Caco-2 (cell line): ENCODE data around the gene NUP62CL. TPM values are rescaled to one million over a fixed set of nuclear protein-coding genes. Genes with fewer than 3 reads are reported as not detected.

Source experiments
- Bru-seq: library from RNA; stranded (reverse); fragments of 400-500 nt; gene quantifications from one replicate; lab custom pipeline; 2021; lab: Mats Ljungman, UMichigan
- BruChase-seq, 2 experiments: library from RNA; stranded (reverse); fragments of 400-500 nt; gene quantifications; one replicate each; lab custom pipeline; 2021; lab: Mats Ljungman, UMichigan
- BruUV-seq: library from RNA; stranded (reverse); fragments of 400-500 nt; replicated peaks from 2 replicates; lab custom pipeline; 2021; lab: Mats Ljungman, UMichigan
- CTCF ChIA-PET: fragments of 300-600 bp; sonication (Branson Sonifier 250); formaldehyde crosslinking; loops from one replicate; lab custom pipeline; 2022; ENCODE audit warnings: antibody characterized with exemption; lab: Charles Lee
- POLR2A ChIA-PET: fragments of 300-600 bp; sonication (Branson Sonifier 250); formaldehyde crosslinking; loops from one replicate; lab custom pipeline; 2022; ENCODE audit warnings: antibody characterized with exemption; lab: Charles Lee
- DNase-seq, 2 experiments: peaks; one replicate each; pipeline versions ENCODE4 v3.0.0 to v3.0.0-alpha.2; 2020 to 2022
- H3K27me3 ChIP-seq: replicated peaks from 2 replicates; pipeline ENCODE4 v1.6.0; 2011; ENCODE audit warnings: low read length; ENCODE audit not compliant: control insufficient read depth, insufficient read depth
- H3K36me3 ChIP-seq: 2 replicates; pipeline ENCODE4 v1.5.1; 2011; ENCODE audit warnings: low read length; ENCODE audit not compliant: control insufficient read depth, insufficient read depth
- H3K4me1 ChIP-seq: fragments of 250-450 bp; sonication (Bioruptor Pico); 2 replicates; pipeline ENCODE4 v1.5.1; 2020; ENCODE audit warnings: mild to moderate bottlenecking
- H3K4me3 ChIP-seq: 2 replicates; pipeline ENCODE4 v1.5.1; 2011; ENCODE audit warnings: low read depth, mild to moderate bottlenecking, control low read depth, low read length
- H3K9me3 ChIP-seq: fragments of 250-450 bp; sonication (Bioruptor Pico); 2 replicates; pipeline ENCODE4 v1.5.1; 2020; ENCODE audit warnings: mild to moderate bottlenecking, moderate library complexity
- H3K27ac Mint-ChIP-seq: one replicate; pipeline ENCODE4 v1.8.0; 2022; ENCODE audit warnings: mixed read lengths; ENCODE audit not compliant: unreplicated experiment
- H3K27me3 Mint-ChIP-seq: one replicate; pipeline ENCODE4 v1.8.0; 2022; ENCODE audit warnings: mixed read lengths; ENCODE audit not compliant: insufficient read depth, unreplicated experiment
- H3K36me3 Mint-ChIP-seq: one replicate; pipeline ENCODE4 v1.8.0; 2022; ENCODE audit warnings: mild to moderate bottlenecking, mixed read lengths; ENCODE audit not compliant: insufficient read depth, unreplicated experiment
- H3K4me1 Mint-ChIP-seq: one replicate; pipeline ENCODE4 v1.8.0; 2022; ENCODE audit warnings: low read depth, mixed read lengths; ENCODE audit not compliant: unreplicated experiment
- H3K4me3 Mint-ChIP-seq: one replicate; pipeline ENCODE4 v1.8.0; 2022; ENCODE audit warnings: mild to moderate bottlenecking, moderate library complexity, mixed read lengths; ENCODE audit not compliant: unreplicated experiment
- H3K9me3 Mint-ChIP-seq: one replicate; pipeline ENCODE4 v1.8.0; 2022; ENCODE audit warnings: mixed read lengths; ENCODE audit not compliant: unreplicated experiment
- CTCF ChIP-seq, 2 experiments: fragments of 200-600 bp in 1 of 2; IDR thresholded peaks; 1 replicate in 1 of 2; 2 replicates in 1 of 2; pipeline versions ENCODE4 v1.5.1 to v1.8.0; 2011 to 2022; ENCODE audit warnings: antibody characterized with exemption in 1 of 2, control low read depth in 1 of 2, inconsistent platforms in 1 of 2, low read depth in 1 of 2, low read length in 1 of 2, mild to moderate bottlenecking in 1 of 2, moderate library complexity in 1 of 2; ENCODE audit not compliant: insufficient read depth in 1 of 2, severe bottlenecking in 1 of 2, unreplicated experiment in 1 of 2
- intact Hi-C: fragments of 100-400 bp; cut with micrococcal nuclease; formaldehyde crosslinking; loops from one replicate; pipeline ENCODE4 v1.10.0; 2022; ENCODE audit not compliant: unreplicated experiment
- long read RNA-seq: library from polyadenylated mRNA; stranded (forward); transcript quantifications from one replicate; pipeline ENCODE4 v2.0.0, GENCODE V29; 2022
- total RNA-seq: library from RNA; stranded (reverse); gene quantifications from 2 replicates; pipeline ENCODE4 v1.2.3, GENCODE V29; 2022

The NUP62CL gene
- total RNA-seq: 1.00 and 1.5 TPM in 2 replicates
- Bru-seq, nascent RNA: percentile 26 among the genes with signal in this experiment
- percentile 28 among the genes with signal in this experiment for BruChase-seq, experiment 1, labeled RNA remaining after a 2-hour chase
- BruChase-seq, experiment 2, labeled RNA remaining after a 6-hour chase: percentile 24 among the genes with signal in this experiment
- long read RNA-seq, partial matches to known transcripts: 0 of 3 reads
- long read RNA-seq, other reads (novel, unspliced or antisense): 3 of 3 reads

DNA sequence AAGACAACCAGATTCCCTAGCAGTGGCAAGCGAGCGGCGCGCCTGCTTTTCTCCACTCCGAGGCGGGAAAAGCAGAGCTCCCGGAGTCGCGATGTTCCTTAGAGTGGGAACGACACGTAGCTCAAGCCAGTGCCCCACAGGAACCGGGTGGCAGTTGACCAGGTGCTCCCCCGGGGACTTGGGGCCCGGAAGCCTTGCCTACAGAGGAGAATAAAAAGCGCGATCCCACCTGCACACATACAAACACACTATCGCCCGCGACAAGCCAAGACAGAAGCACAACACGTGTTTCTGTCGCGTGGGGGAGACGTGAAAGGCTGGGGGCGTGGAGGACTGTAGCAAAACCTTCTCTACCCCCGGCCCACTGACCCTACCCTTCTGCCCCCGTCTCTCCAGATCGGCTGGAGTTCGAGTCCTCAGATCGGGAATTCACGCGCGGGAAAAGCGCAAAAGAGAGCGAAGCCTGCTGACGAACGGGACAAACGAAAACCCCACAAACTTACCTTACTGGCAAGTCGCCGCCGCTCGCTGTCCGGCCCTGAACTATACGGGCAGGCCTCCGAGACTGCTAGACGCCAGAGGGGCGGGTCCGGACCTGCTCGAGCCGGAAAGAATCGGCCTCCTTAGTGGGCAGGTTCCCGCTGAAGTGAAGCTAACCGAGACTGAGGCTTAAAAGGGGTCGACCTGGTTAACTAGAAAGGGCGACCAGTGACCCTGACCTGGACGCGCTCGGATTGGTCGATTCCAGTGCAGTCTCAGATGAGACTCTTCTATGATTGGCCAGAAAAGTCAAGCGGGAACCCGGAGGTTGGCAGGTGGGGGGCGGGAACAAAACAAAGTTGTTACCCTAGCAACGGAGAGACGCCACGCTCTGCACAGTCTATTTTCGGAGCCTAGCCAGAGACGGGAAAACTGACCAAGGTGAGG, at the start of gene NUP62CL, which contains the start of gene DNAAF6:
TSS of gene NUP62CL (minus strand) at position 664 of the 927 bp plus-strand sequence. CDS start 31,287 bp downstream, outside the sequence.
TSS of gene DNAAF6 (plus strand) at position 842 of the 927 bp plus-strand sequence. CDS start 6,265 bp downstream, outside the sequence.
- H3K4me3 Mint-ChIP-seq: peak within 1 kb of the TSS; percentile 77
- DNase-seq: peak; percentile 83 to 88
- Histone ChIP-seq H3K4me1 (no peaks in the 10 kb centered on the region), H3K27me3 (no peaks in the 10 kb centered on the region), H3K36me3 (no peaks in the 10 kb centered on the region), H3K9me3 (no peaks in the 10 kb centered on the region), H3K4me3 (peak within 1 kb of the TSS; percentile 62)
- H3K27me3 Mint-ChIP-seq: no peaks in the 10 kb centered on the region
- H3K9me3 Mint-ChIP-seq: no peaks in the 10 kb centered on the region
- intact Hi-C loops: loop anchor here (10.0 kb wide), 2 partner anchors 91 to 211 kb away; partner anchors contain the start of gene RBM41
- TF ChIP-seq CTCF (IDR thresholded peaks at IDR 0.05; ENCODE audit: insufficient read depth in 1 of 2, low read depth in 1 of 2, low read length in 1 of 2, severe bottlenecking in 1 of 2, unreplicated experiment in 1 of 2): no peak
- POLR2A ChIA-PET: no interaction called here
- no peaks in the 10 kb centered on the region for H3K4me1 Mint-ChIP-seq
- H3K36me3 Mint-ChIP-seq: peaks cover 13% of the 10 kb centered on the region
- H3K27ac Mint-ChIP-seq: peak within 1 kb of the TSS; percentile 59
- CTCF ChIA-PET: no interaction called here
- TSS peak; percentile 48 for BruUV-seq

GRCh38 chrX:107228486-107228819, 22.2 kb upstream of the NUP62CL start:
- H3K27me3 Mint-ChIP-seq: no peaks in the 10 kb centered on the region
- intact Hi-C loops: no loop called here
- no peak overlapping the region for H3K4me3 Mint-ChIP-seq
- no peaks in the 10 kb centered on the region for H3K27me3 ChIP-seq
- DNase-seq: no peak
- no peaks in the 10 kb centered on the region for H3K36me3 ChIP-seq
- BruUV-seq: no TSS peak
- H3K4me1 ChIP-seq: no peaks in the 10 kb centered on the region
- no peak overlapping the region for H3K4me3 ChIP-seq
- no peak overlapping the region for H3K27ac Mint-ChIP-seq
- POLR2A ChIA-PET: no interaction called here
- no peaks in the 10 kb centered on the region for H3K36me3 Mint-ChIP-seq
- no peaks in the 10 kb centered on the region for H3K9me3 Mint-ChIP-seq
- TF ChIP-seq CTCF (IDR thresholded peaks at IDR 0.05; ENCODE audit: insufficient read depth in 1 of 2, low read depth in 1 of 2, low read length in 1 of 2, severe bottlenecking in 1 of 2, unreplicated experiment in 1 of 2): no peak
- no peaks in the 10 kb centered on the region for H3K4me1 Mint-ChIP-seq
- H3K9me3 ChIP-seq: no peaks in the 10 kb centered on the region
- CTCF ChIA-PET: no interaction called here

DNA sequence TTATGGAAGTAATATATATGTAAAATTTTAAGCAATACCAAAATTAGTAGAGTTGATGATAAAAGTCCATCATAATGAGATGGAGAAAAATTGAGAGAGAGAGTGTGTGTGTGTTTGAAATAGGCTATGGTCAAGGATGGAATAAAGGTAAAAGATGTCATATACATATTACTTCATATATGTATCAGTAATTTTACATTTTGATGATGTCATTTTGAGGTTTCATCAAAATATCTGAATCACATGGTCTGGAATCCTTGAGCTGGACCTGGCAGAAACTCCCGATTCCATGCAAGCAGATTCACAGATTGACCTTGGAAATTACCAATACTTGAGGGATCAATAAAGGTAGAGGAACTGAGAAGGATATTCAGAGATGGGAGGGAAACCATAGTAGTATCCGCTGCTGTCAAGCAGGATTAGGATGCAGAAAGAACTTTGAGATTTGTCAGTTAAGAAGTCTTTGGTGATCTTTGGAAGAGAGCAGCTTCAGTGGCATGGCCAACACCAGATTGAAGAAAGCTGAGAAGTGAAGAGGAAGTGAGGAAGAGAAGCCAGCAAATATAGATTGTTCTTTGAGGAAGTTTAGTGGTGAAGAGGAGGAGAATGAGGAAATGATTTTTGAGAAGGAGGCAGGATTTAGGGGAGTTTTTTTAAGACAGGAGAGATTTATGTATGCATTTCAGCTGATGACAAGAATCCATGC, 21.7 kb upstream of the NUP62CL start:
- H3K9me3 ChIP-seq: no peaks in the 10 kb centered on the region
- no peak overlapping the region for H3K4me3 Mint-ChIP-seq
- DNase-seq: no peak
- H3K4me1 Mint-ChIP-seq: no peaks in the 10 kb centered on the region
- ChIA-PET POLR2A (no interaction called here), CTCF (no interaction called here)
- H3K4me1 ChIP-seq: no peaks in the 10 kb centered on the region
- H3K9me3 Mint-ChIP-seq: no peaks in the 10 kb centered on the region
- no peaks in the 10 kb centered on the region for H3K36me3 ChIP-seq
- H3K27ac Mint-ChIP-seq: no peak overlapping the region
- intact Hi-C loops: no loop called here
- no peaks in the 10 kb centered on the region for H3K27me3 ChIP-seq
- TF ChIP-seq CTCF (IDR thresholded peaks at IDR 0.05; ENCODE audit: insufficient read depth in 1 of 2, low read depth in 1 of 2, low read length in 1 of 2, severe bottlenecking in 1 of 2, unreplicated experiment in 1 of 2): no peak
- H3K36me3 Mint-ChIP-seq: no peaks in the 10 kb centered on the region
- H3K4me3 ChIP-seq: no peak overlapping the region
- no TSS peak for BruUV-seq
- H3K27me3 Mint-ChIP-seq: no peaks in the 10 kb centered on the region
